Measurements from ENCODE around the gene NCOA7. TPM values are rescaled to one million over a fixed set of nuclear protein-coding genes. Genes with fewer than 3 reads are reported as not detected.
"Not testable (repeated sequence)": the region's sequence is repeated elsewhere in the genome, so short reads cannot be mapped to it uniquely, and the experiment has no call there.

The NCOA7 gene
- total RNA-seq, 1 donor from 2014 or later: 6.3 TPM

- Histone ChIP-seq H3K27me3 (ENCODE audit: control insufficient read depth in 3 of 3, insufficient read depth in 3 of 3, low read length in 3 of 3) (no peaks in the 10 kb centered on the region), H3K27ac (ENCODE audit: low read depth, low read length) (no peak overlapping the region), H3K9ac (ENCODE audit: low read depth in 1 of 3, low read length in 3 of 3) (no peak overlapping the region), H3K9me3 (ENCODE audit: control insufficient read depth in 3 of 3, low read length in 3 of 3) (no peaks in the 10 kb centered on the region), H3K4me3 (ENCODE audit: low read length in 3 of 3) (no peak overlapping the region), H3K36me3 (ENCODE audit: control insufficient read depth in 3 of 3, insufficient read depth in 3 of 3, low read length in 3 of 3) (peaks cover 13 to 44% (median 37%) of the 10 kb centered on the region in 3 donors), H3K4me1 (ENCODE audit: control insufficient read depth in 3 of 3, insufficient read depth in 3 of 3, low read length in 3 of 3) (peaks cover under 1 to 5% (median 4%) of the 10 kb centered on the region in 3 donors)
Measured at GRCh38 chr6:125924169-125924568, 133.4 kb downstream of the NCOA7 start.

GRCh38 chr6:125924697-125925358 is 134.1 kb downstream of the NCOA7 start:
- no peaks in the 10 kb centered on the region for H3K4me1 ChIP-seq (ENCODE audit: control insufficient read depth in 3 of 3, insufficient read depth in 3 of 3, low read length in 3 of 3)
- H3K27me3 ChIP-seq (ENCODE audit: control insufficient read depth in 3 of 3, insufficient read depth in 3 of 3, low read length in 3 of 3): no peaks in the 10 kb centered on the region
- no peak overlapping the region for H3K27ac ChIP-seq (ENCODE audit: low read depth, low read length)
- H3K4me3 ChIP-seq (ENCODE audit: low read length in 3 of 3): no peak overlapping the region
- H3K9ac ChIP-seq (ENCODE audit: low read depth in 1 of 3, low read length in 3 of 3): no peak overlapping the region
- no peaks in the 10 kb centered on the region for H3K9me3 ChIP-seq (ENCODE audit: control insufficient read depth in 3 of 3, low read length in 3 of 3)
- peaks cover 13 to 44% (median 37%) of the 10 kb centered on the region in 3 donors for H3K36me3 ChIP-seq (ENCODE audit: control insufficient read depth in 3 of 3, insufficient read depth in 3 of 3, low read length in 3 of 3)

GRCh38 chr6:125926711-125927110 is 136.0 kb downstream of the NCOA7 start:
- H3K27me3 ChIP-seq (ENCODE audit: control insufficient read depth in 3 of 3, insufficient read depth in 3 of 3, low read length in 3 of 3): no peaks in the 10 kb centered on the region
- no peaks in the 10 kb centered on the region for H3K9me3 ChIP-seq (ENCODE audit: control insufficient read depth in 3 of 3, low read length in 3 of 3)
- peaks cover 13 to 39% (median 37%) of the 10 kb centered on the region in 3 donors for H3K36me3 ChIP-seq (ENCODE audit: control insufficient read depth in 3 of 3, insufficient read depth in 3 of 3, low read length in 3 of 3)
- H3K4me3 ChIP-seq (ENCODE audit: low read length in 3 of 3): no peak overlapping the region
- no peak overlapping the region for H3K9ac ChIP-seq (ENCODE audit: low read depth in 1 of 3, low read length in 3 of 3)
- H3K27ac ChIP-seq (ENCODE audit: low read depth, low read length): no peak overlapping the region
- no peaks in the 10 kb centered on the region for H3K4me1 ChIP-seq (ENCODE audit: control insufficient read depth in 3 of 3, insufficient read depth in 3 of 3, low read length in 3 of 3)

GRCh38 chr6:125927761-125928160 is 137.0 kb downstream of the NCOA7 start:
- Histone ChIP-seq H3K27ac (ENCODE audit: low read depth, low read length) (no peak overlapping the region), H3K4me1 (ENCODE audit: control insufficient read depth in 3 of 3, insufficient read depth in 3 of 3, low read length in 3 of 3) (no peaks in the 10 kb centered on the region), H3K36me3 (ENCODE audit: control insufficient read depth in 3 of 3, insufficient read depth in 3 of 3, low read length in 3 of 3) (peaks cover 7 to 30% (median 28%) of the 10 kb centered on the region in 3 donors), H3K9me3 (ENCODE audit: control insufficient read depth in 3 of 3, low read length in 3 of 3) (no peaks in the 10 kb centered on the region), H3K4me3 (ENCODE audit: low read length in 3 of 3) (no peak overlapping the region), H3K9ac (ENCODE audit: low read depth in 1 of 3, low read length in 3 of 3) (no peak overlapping the region), H3K27me3 (ENCODE audit: control insufficient read depth in 3 of 3, insufficient read depth in 3 of 3, low read length in 3 of 3) (no peaks in the 10 kb centered on the region)

- no peak overlapping the region for H3K27ac ChIP-seq (ENCODE audit: low read depth, low read length)
- peaks cover 0 to 13% (median 13%) of the 10 kb centered on the region in 3 donors for H3K36me3 ChIP-seq (ENCODE audit: control insufficient read depth in 3 of 3, insufficient read depth in 3 of 3, low read length in 3 of 3)
- no peaks in the 10 kb centered on the region for H3K27me3 ChIP-seq (ENCODE audit: control insufficient read depth in 3 of 3, insufficient read depth in 3 of 3, low read length in 3 of 3)
- H3K4me1 ChIP-seq (ENCODE audit: control insufficient read depth in 3 of 3, insufficient read depth in 3 of 3, low read length in 3 of 3): no peaks in the 10 kb centered on the region
- no peak overlapping the region for H3K4me3 ChIP-seq (ENCODE audit: low read length in 3 of 3)
- no peaks in the 10 kb centered on the region for H3K9me3 ChIP-seq (ENCODE audit: control insufficient read depth in 3 of 3, low read length in 3 of 3)
- no peak overlapping the region for H3K9ac ChIP-seq (ENCODE audit: low read depth in 1 of 3, low read length in 3 of 3)
Measured at GRCh38 chr6:125930765-125931418, 140.1 kb downstream of the NCOA7 start.

GRCh38 chr6:125931733-125932450 is 141.1 kb downstream of the NCOA7 start:
- H3K9me3 ChIP-seq (ENCODE audit: control insufficient read depth in 3 of 3, low read length in 3 of 3): no peaks in the 10 kb centered on the region
- peaks cover 0 to 13% (median 13%) of the 10 kb centered on the region in 3 donors for H3K36me3 ChIP-seq (ENCODE audit: control insufficient read depth in 3 of 3, insufficient read depth in 3 of 3, low read length in 3 of 3)
- no peak overlapping the region for H3K27ac ChIP-seq (ENCODE audit: low read depth, low read length)
- H3K9ac ChIP-seq (ENCODE audit: low read depth in 1 of 3, low read length in 3 of 3): no peak overlapping the region
- H3K4me3 ChIP-seq (ENCODE audit: low read length in 3 of 3): no peak overlapping the region
- no peaks in the 10 kb centered on the region for H3K27me3 ChIP-seq (ENCODE audit: control insufficient read depth in 3 of 3, insufficient read depth in 3 of 3, low read length in 3 of 3)
- no peaks in the 10 kb centered on the region for H3K4me1 ChIP-seq (ENCODE audit: control insufficient read depth in 3 of 3, insufficient read depth in 3 of 3, low read length in 3 of 3)

- H3K9ac ChIP-seq (ENCODE audit: low read depth in 1 of 3, low read length in 3 of 3): no peak overlapping the region
- no peaks in the 10 kb centered on the region for H3K9me3 ChIP-seq (ENCODE audit: control insufficient read depth in 3 of 3, low read length in 3 of 3)
- no peaks in the 10 kb centered on the region for H3K4me1 ChIP-seq (ENCODE audit: control insufficient read depth in 3 of 3, insufficient read depth in 3 of 3, low read length in 3 of 3)
- no peak overlapping the region for H3K4me3 ChIP-seq (ENCODE audit: low read length in 3 of 3)
- no peak overlapping the region for H3K27ac ChIP-seq (ENCODE audit: low read depth, low read length)
- H3K27me3 ChIP-seq (ENCODE audit: control insufficient read depth in 3 of 3, insufficient read depth in 3 of 3, low read length in 3 of 3): no peaks in the 10 kb centered on the region
- peaks cover 0 to 13% (median 13%) of the 10 kb centered on the region in 3 donors for H3K36me3 ChIP-seq (ENCODE audit: control insufficient read depth in 3 of 3, insufficient read depth in 3 of 3, low read length in 3 of 3)
Measured at GRCh38 chr6:125932451-125932795, 141.7 kb downstream of the NCOA7 start.

- H3K4me1 ChIP-seq (ENCODE audit: control insufficient read depth in 3 of 3, insufficient read depth in 3 of 3, low read length in 3 of 3); H3K36me3 ChIP-seq (ENCODE audit: control insufficient read depth in 3 of 3, insufficient read depth in 3 of 3, low read length in 3 of 3); H3K27ac ChIP-seq (ENCODE audit: low read depth, low read length); H3K27me3 ChIP-seq (ENCODE audit: control insufficient read depth in 3 of 3, insufficient read depth in 3 of 3, low read length in 3 of 3); H3K9me3 ChIP-seq (ENCODE audit: control insufficient read depth in 3 of 3, low read length in 3 of 3); H3K4me3 ChIP-seq (ENCODE audit: low read length in 3 of 3); H3K9ac ChIP-seq (ENCODE audit: low read depth in 1 of 3, low read length in 3 of 3): not testable (repeated sequence)
Measured at GRCh38 chr6:125935520-125935919, 144.8 kb downstream of the NCOA7 start.

GRCh38 chr6:125939026-125939425 is 148.3 kb downstream of the NCOA7 start:
- Histone ChIP-seq H3K4me1 (ENCODE audit: control insufficient read depth in 3 of 3, insufficient read depth in 3 of 3, low read length in 3 of 3) (no peaks in the 10 kb centered on the region), H3K9ac (ENCODE audit: low read depth in 1 of 3, low read length in 3 of 3) (no peak overlapping the region), H3K27me3 (ENCODE audit: control insufficient read depth in 3 of 3, insufficient read depth in 3 of 3, low read length in 3 of 3) (no peaks in the 10 kb centered on the region), H3K27ac (ENCODE audit: low read depth, low read length) (no peak overlapping the region), H3K9me3 (ENCODE audit: control insufficient read depth in 3 of 3, low read length in 3 of 3) (no peaks in the 10 kb centered on the region), H3K4me3 (ENCODE audit: low read length in 3 of 3) (no peak overlapping the region), H3K36me3 (ENCODE audit: control insufficient read depth in 3 of 3, insufficient read depth in 3 of 3, low read length in 3 of 3) (no peaks in the 10 kb centered on the region)

GRCh38 chr6:125939791-125940190 is 149.0 kb downstream of the NCOA7 start:
- H3K36me3 ChIP-seq (ENCODE audit: control insufficient read depth in 3 of 3, insufficient read depth in 3 of 3, low read length in 3 of 3): no peaks in the 10 kb centered on the region
- no peak overlapping the region for H3K9ac ChIP-seq (ENCODE audit: low read depth in 1 of 3, low read length in 3 of 3)
- no peak overlapping the region for H3K4me3 ChIP-seq (ENCODE audit: low read length in 3 of 3)
- no peaks in the 10 kb centered on the region for H3K27me3 ChIP-seq (ENCODE audit: control insufficient read depth in 3 of 3, insufficient read depth in 3 of 3, low read length in 3 of 3)
- no peaks in the 10 kb centered on the region for H3K4me1 ChIP-seq (ENCODE audit: control insufficient read depth in 3 of 3, insufficient read depth in 3 of 3, low read length in 3 of 3)
- no peak overlapping the region for H3K27ac ChIP-seq (ENCODE audit: low read depth, low read length)
- no peaks in the 10 kb centered on the region for H3K9me3 ChIP-seq (ENCODE audit: control insufficient read depth in 3 of 3, low read length in 3 of 3)
